ENCODE results near the gene TNRC6A.

Gene TNRC6A

GRCh38 chr16:24825696-24826095 is 96.2 kb downstream of the TNRC6A start:
- Histone ChIP-seq H2BK15ac (ENCODE audit: low read length) (no peak overlapping the region), H3K36me3 (replicated peaks in 1 of 2; ENCODE audit: control insufficient read depth in 2 of 2, insufficient read depth in 2 of 2, low read length in 2 of 2) (peaks cover 34 to 80% of the 10 kb centered on the region in 2 donors), H3K4ac (ENCODE audit: low read length) (no peak overlapping the region), H3K18ac (ENCODE audit: low read length) (no peak overlapping the region), H2BK120ac (ENCODE audit: low read depth, low read length) (no peak overlapping the region), H4K91ac (ENCODE audit: low read depth, low read length, poor library complexity) (no peak overlapping the region), H2AFZ (ENCODE audit: low read length) (no peak overlapping the region), H3K4me2 (ENCODE audit: insufficient read depth, low read length, poor library complexity, severe bottlenecking) (no peak overlapping the region), H3K9ac (ENCODE audit: low read depth, low read length, poor library complexity) (no peak overlapping the region), H2BK12ac (ENCODE audit: low read length) (no peak overlapping the region), H3K79me1 (ENCODE audit: low read depth, low read length) (no peaks in the 10 kb centered on the region), H2BK5ac (ENCODE audit: low read length) (no peak overlapping the region), H3K4me3 (ENCODE audit: low read length in 2 of 2) (no peak overlapping the region), H3K14ac (ENCODE audit: low read length) (no peak overlapping the region), H4K8ac (ENCODE audit: low read depth, low read length) (no peak overlapping the region), H3K27ac (replicated peaks; ENCODE audit: low read length) (no peak overlapping the region), H3K9me3 (replicated peaks in 1 of 2; ENCODE audit: control insufficient read depth in 2 of 2, insufficient read depth in 1 of 2, low read depth in 1 of 2, low read length in 2 of 2) (no peaks in the 10 kb centered on the region), H3K27me3 (ENCODE audit: control insufficient read depth in 3 of 3, insufficient read depth in 3 of 3, low read depth in 1 of 3, low read length in 3 of 3) (no peaks in the 10 kb centered on the region), H2AK5ac (ENCODE audit: low read depth, low read length) (no peak overlapping the region), H3K23ac (ENCODE audit: low read depth, low read length, poor library complexity) (no peak overlapping the region), H3K4me1 (ENCODE audit: control insufficient read depth in 2 of 2, insufficient read depth in 1 of 2, low read depth in 1 of 2, low read length in 2 of 2) (no peaks in the 10 kb centered on the region)
- no CpG with 5 or more reads among the region's 10 CpGs for WGBS, 2 donors (ENCODE audit: extremely low coverage in 2 of 2, insufficient read length in 2 of 2, insufficient replicate concordance in 1 of 2)
- DNase-seq (ENCODE audit: low spot score) = no peak

GRCh38 chr16:24826096-24826690 is 96.7 kb downstream of the TNRC6A start:
- Histone ChIP-seq H3K79me1 (ENCODE audit: low read depth, low read length) (no peaks in the 10 kb centered on the region), H3K18ac (ENCODE audit: low read length) (no peak overlapping the region), H3K4me3 (ENCODE audit: low read length in 2 of 2) (no peak overlapping the region), H2BK120ac (ENCODE audit: low read depth, low read length) (no peak overlapping the region), H3K36me3 (replicated peaks in 1 of 2; ENCODE audit: control insufficient read depth in 2 of 2, insufficient read depth in 2 of 2, low read length in 2 of 2) (peaks cover 33 to 75% of the 10 kb centered on the region in 2 donors), H3K9ac (ENCODE audit: low read depth, low read length, poor library complexity) (no peak overlapping the region), H2AFZ (ENCODE audit: low read length) (no peak overlapping the region), H2BK5ac (ENCODE audit: low read length) (no peak overlapping the region), H3K27ac (replicated peaks; ENCODE audit: low read length) (no peak overlapping the region), H3K27me3 (ENCODE audit: control insufficient read depth in 3 of 3, insufficient read depth in 3 of 3, low read depth in 1 of 3, low read length in 3 of 3) (no peaks in the 10 kb centered on the region), H4K8ac (ENCODE audit: low read depth, low read length) (no peak overlapping the region), H3K4me1 (ENCODE audit: control insufficient read depth in 2 of 2, insufficient read depth in 1 of 2, low read depth in 1 of 2, low read length in 2 of 2) (no peaks in the 10 kb centered on the region), H3K4ac (ENCODE audit: low read length) (no peak overlapping the region), H2BK15ac (ENCODE audit: low read length) (no peak overlapping the region), H3K9me3 (replicated peaks in 1 of 2; ENCODE audit: control insufficient read depth in 2 of 2, insufficient read depth in 1 of 2, low read depth in 1 of 2, low read length in 2 of 2) (no peaks in the 10 kb centered on the region), H3K23ac (ENCODE audit: low read depth, low read length, poor library complexity) (no peak overlapping the region), H3K14ac (ENCODE audit: low read length) (no peak overlapping the region), H4K91ac (ENCODE audit: low read depth, low read length, poor library complexity) (no peak overlapping the region), H3K4me2 (ENCODE audit: insufficient read depth, low read length, poor library complexity, severe bottlenecking) (no peak overlapping the region), H2BK12ac (ENCODE audit: low read length) (no peak overlapping the region), H2AK5ac (ENCODE audit: low read depth, low read length) (no peak overlapping the region)
- WGBS, 2 donors (ENCODE audit: extremely low coverage in 2 of 2, insufficient read length in 2 of 2, insufficient replicate concordance in 1 of 2) = 100% methylated on average over 2 of the region's 12 CpGs; no CpG with 5 or more reads in 1 of the 2 donors
- no peak for DNase-seq (ENCODE audit: low spot score)

GRCh38 chr16:24826817-24827566 is 97.5 kb downstream of the TNRC6A start:
- no peak overlapping the region for H2AFZ ChIP-seq (ENCODE audit: low read length)
- H3K79me1 ChIP-seq (ENCODE audit: low read depth, low read length) = no peaks in the 10 kb centered on the region
- H3K27ac ChIP-seq (replicated peaks; ENCODE audit: low read length) = no peak overlapping the region
- H4K91ac ChIP-seq (ENCODE audit: low read depth, low read length, poor library complexity) = no peak overlapping the region
- H2AK5ac ChIP-seq (ENCODE audit: low read depth, low read length) = no peak overlapping the region
- no peak overlapping the region for H2BK5ac ChIP-seq (ENCODE audit: low read length)
- H3K27me3 ChIP-seq (ENCODE audit: control insufficient read depth in 3 of 3, insufficient read depth in 3 of 3, low read depth in 1 of 3, low read length in 3 of 3) = no peaks in the 10 kb centered on the region
- no peak overlapping the region for H2BK12ac ChIP-seq (ENCODE audit: low read length)
- no peak overlapping the region for H3K18ac ChIP-seq (ENCODE audit: low read length)
- no peak for DNase-seq (ENCODE audit: low spot score)
- H3K9ac ChIP-seq (ENCODE audit: low read depth, low read length, poor library complexity) = no peak overlapping the region
- H3K4me2 ChIP-seq (ENCODE audit: insufficient read depth, low read length, poor library complexity, severe bottlenecking) = no peak overlapping the region
- no CpG with 5 or more reads among the region's 9 CpGs for WGBS, 2 donors (ENCODE audit: extremely low coverage in 2 of 2, insufficient read length in 2 of 2, insufficient replicate concordance in 1 of 2)
- H3K4ac ChIP-seq (ENCODE audit: low read length) = no peak overlapping the region
- H3K36me3 ChIP-seq (replicated peaks in 1 of 2; ENCODE audit: control insufficient read depth in 2 of 2, insufficient read depth in 2 of 2, low read length in 2 of 2) = peaks cover 26 to 67% of the 10 kb centered on the region in 2 donors
- no peak overlapping the region for H4K8ac ChIP-seq (ENCODE audit: low read depth, low read length)
- no peak overlapping the region for H3K4me3 ChIP-seq (ENCODE audit: low read length in 2 of 2)
- no peak overlapping the region for H3K14ac ChIP-seq (ENCODE audit: low read length)
- H3K9me3 ChIP-seq (replicated peaks in 1 of 2; ENCODE audit: control insufficient read depth in 2 of 2, insufficient read depth in 1 of 2, low read depth in 1 of 2, low read length in 2 of 2) = no peaks in the 10 kb centered on the region
- H3K23ac ChIP-seq (ENCODE audit: low read depth, low read length, poor library complexity) = no peak overlapping the region
- H2BK120ac ChIP-seq (ENCODE audit: low read depth, low read length) = no peak overlapping the region
- H2BK15ac ChIP-seq (ENCODE audit: low read length) = no peak overlapping the region
- H3K4me1 ChIP-seq (ENCODE audit: control insufficient read depth in 2 of 2, insufficient read depth in 1 of 2, low read depth in 1 of 2, low read length in 2 of 2) = no peaks in the 10 kb centered on the region

- WGBS, 2 donors (ENCODE audit: extremely low coverage in 2 of 2, insufficient read length in 2 of 2, insufficient replicate concordance in 1 of 2) = no CpG with 5 or more reads among the region's 5 CpGs
- no peak overlapping the region for H4K8ac ChIP-seq (ENCODE audit: low read depth, low read length)
- H3K23ac ChIP-seq (ENCODE audit: low read depth, low read length, poor library complexity) = no peak overlapping the region
- H3K14ac ChIP-seq (ENCODE audit: low read length) = no peak overlapping the region
- H2AFZ ChIP-seq (ENCODE audit: low read length) = no peak overlapping the region
- no peak for DNase-seq (ENCODE audit: low spot score)
- H3K4me2 ChIP-seq (ENCODE audit: insufficient read depth, low read length, poor library complexity, severe bottlenecking) = no peak overlapping the region
- H3K27me3 ChIP-seq (ENCODE audit: control insufficient read depth in 3 of 3, insufficient read depth in 3 of 3, low read depth in 1 of 3, low read length in 3 of 3) = no peaks in the 10 kb centered on the region
- H2BK15ac ChIP-seq (ENCODE audit: low read length) = no peak overlapping the region
- H3K9ac ChIP-seq (ENCODE audit: low read depth, low read length, poor library complexity) = no peak overlapping the region
- no peak overlapping the region for H3K27ac ChIP-seq (replicated peaks; ENCODE audit: low read length)
- H4K91ac ChIP-seq (ENCODE audit: low read depth, low read length, poor library complexity) = no peak overlapping the region
- H2AK5ac ChIP-seq (ENCODE audit: low read depth, low read length) = no peak overlapping the region
- no peak overlapping the region for H3K4me3 ChIP-seq (ENCODE audit: low read length in 2 of 2)
- H3K4me1 ChIP-seq (ENCODE audit: control insufficient read depth in 2 of 2, insufficient read depth in 1 of 2, low read depth in 1 of 2, low read length in 2 of 2) = no peaks in the 10 kb centered on the region
- H3K79me1 ChIP-seq (ENCODE audit: low read depth, low read length) = no peaks in the 10 kb centered on the region
- H3K36me3 ChIP-seq (replicated peaks in 1 of 2; ENCODE audit: control insufficient read depth in 2 of 2, insufficient read depth in 2 of 2, low read length in 2 of 2) = peaks cover 13 to 46% of the 10 kb centered on the region in 2 donors
- H3K4ac ChIP-seq (ENCODE audit: low read length) = no peak overlapping the region
- H3K18ac ChIP-seq (ENCODE audit: low read length) = no peak overlapping the region
- no peak overlapping the region for H2BK5ac ChIP-seq (ENCODE audit: low read length)
- no peak overlapping the region for H2BK12ac ChIP-seq (ENCODE audit: low read length)
- H2BK120ac ChIP-seq (ENCODE audit: low read depth, low read length) = no peak overlapping the region
- no peaks in the 10 kb centered on the region for H3K9me3 ChIP-seq (replicated peaks in 1 of 2; ENCODE audit: control insufficient read depth in 2 of 2, insufficient read depth in 1 of 2, low read depth in 1 of 2, low read length in 2 of 2)
Measured at GRCh38 chr16:24829153-24829552, 99.7 kb downstream of the TNRC6A start.

Measured in neuronal stem cell (in vitro differentiated cells).